ENCODE results near the gene GAS7.
"Not testable (repeated sequence)": the region's sequence is repeated elsewhere in the genome, so short reads cannot be mapped to it uniquely, and the experiment has no call there.

Gene GAS7

GRCh38 chr17:10114931-10115535 is 83.4 kb downstream of the GAS7 start:
- peak in 2 of 3 donors; percentile 21 to 28 for DNase-seq (ENCODE audit: low read depth in 3 of 3, low spot score in 1 of 3)

- DNase-seq (ENCODE audit: low read depth in 3 of 3, low spot score in 1 of 3): no peak
These were observed 85.4 kb downstream of the GAS7 start for GRCh38 chr17:10112962-10113361.

GRCh38 chr17:10111907-10112452 is 86.4 kb downstream of the GAS7 start:
- no peak for DNase-seq (ENCODE audit: low read depth in 3 of 3, low spot score in 1 of 3)

GRCh38 chr17:10109146-10109545 is 89.3 kb downstream of the GAS7 start:
- DNase-seq (ENCODE audit: low read depth in 3 of 3, low spot score in 1 of 3): no peak

- DNase-seq (ENCODE audit: low read depth in 3 of 3, low spot score in 1 of 3): no peak
These were observed 90.9 kb downstream of the GAS7 start for GRCh38 chr17:10107316-10108165.

GRCh38 chr17:10106067-10106466 is 92.3 kb downstream of the GAS7 start:
- no peak for DNase-seq (ENCODE audit: low read depth in 3 of 3, low spot score in 1 of 3)

GRCh38 chr17:10105513-10106001 is 92.8 kb downstream of the GAS7 start:
- no peak for DNase-seq (ENCODE audit: low read depth in 3 of 3, low spot score in 1 of 3)

GRCh38 chr17:10103712-10104111 is 94.7 kb downstream of the GAS7 start:
- no peak for DNase-seq (ENCODE audit: low read depth in 3 of 3, low spot score in 1 of 3)

GRCh38 chr17:10102817-10103216 is 95.6 kb downstream of the GAS7 start:
- no peak for DNase-seq (ENCODE audit: low read depth in 3 of 3, low spot score in 1 of 3)

GRCh38 chr17:10099051-10099571 is 99.3 kb downstream of the GAS7 start:
- DNase-seq (ENCODE audit: low read depth in 3 of 3, low spot score in 1 of 3): no peak

GRCh38 chr17:10096596-10096995 is 101.8 kb downstream of the GAS7 start:
- DNase-seq (ENCODE audit: low read depth in 3 of 3, low spot score in 1 of 3): no peak

GRCh38 chr17:10095295-10095694 is 103.1 kb downstream of the GAS7 start:
- not testable (repeated sequence) for DNase-seq (ENCODE audit: low read depth in 3 of 3, low spot score in 1 of 3)

- no peak for DNase-seq (ENCODE audit: low read depth in 3 of 3, low spot score in 1 of 3)
These were observed 103.6 kb downstream of the GAS7 start for GRCh38 chr17:10094797-10095196.

- DNase-seq (ENCODE audit: low read depth in 3 of 3, low spot score in 1 of 3): no peak
These were observed 105.8 kb downstream of the GAS7 start for GRCh38 chr17:10092595-10092994.

GRCh38 chr17:10091046-10091445 is 107.4 kb downstream of the GAS7 start:
- DNase-seq (ENCODE audit: low read depth in 3 of 3, low spot score in 1 of 3): no peak

GRCh38 chr17:10089196-10089804 is 109.1 kb downstream of the GAS7 start:
- no peak for DNase-seq (ENCODE audit: low read depth in 3 of 3, low spot score in 1 of 3)

GRCh38 chr17:10088444-10088843 is 110.0 kb downstream of the GAS7 start:
- DNase-seq (ENCODE audit: low read depth in 3 of 3, low spot score in 1 of 3): no peak

GRCh38 chr17:10087355-10087754 is 111.1 kb downstream of the GAS7 start:
- DNase-seq (ENCODE audit: low read depth in 3 of 3, low spot score in 1 of 3): no peak

GRCh38 chr17:10083864-10084263 is 114.5 kb downstream of the GAS7 start:
- no peak for DNase-seq (ENCODE audit: low read depth in 3 of 3, low spot score in 1 of 3)

- no peak for DNase-seq (ENCODE audit: low read depth in 3 of 3, low spot score in 1 of 3)
These were observed 115.6 kb downstream of the GAS7 start for GRCh38 chr17:10082795-10083194.

GRCh38 chr17:10081571-10082169 is 116.7 kb downstream of the GAS7 start:
- no peak for DNase-seq (ENCODE audit: low read depth in 3 of 3, low spot score in 1 of 3)
